Measurements from ENCODE around the gene MBNL2.

The MBNL2 gene

DNA sequence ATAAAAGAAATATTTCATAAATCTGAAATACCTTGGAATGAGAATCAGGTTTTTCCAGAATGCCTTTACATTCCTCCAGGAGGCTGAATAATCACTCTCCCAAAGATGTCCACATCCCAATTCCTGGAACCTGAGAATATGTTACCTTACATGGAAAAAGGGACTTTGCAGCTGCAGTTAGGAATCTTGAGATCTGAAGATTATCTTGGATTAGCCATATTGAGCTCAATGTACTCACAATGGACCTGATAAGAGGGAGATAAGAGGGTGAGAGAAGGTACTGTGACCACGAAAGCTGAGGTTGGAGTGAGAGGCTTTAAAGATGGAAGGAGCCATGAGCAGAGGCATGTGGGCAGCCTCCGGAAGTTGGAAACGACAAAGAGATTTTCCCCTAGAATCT is 36.8 kb upstream of the MBNL2 start:
- Histone ChIP-seq H3K27ac (no peak overlapping the region), H3K36me3 (replicated peaks) (no peaks in the 10 kb centered on the region), H3K4me3 (ENCODE audit: low read depth, low read length) (no peak overlapping the region), H3K27me3 (replicated peaks) (no peaks in the 10 kb centered on the region)
- in situ Hi-C loops (cut with HindIII; ENCODE audit: low pct_ligation_motif_present, low sequenced_read_pairs) = no loop called here
- no peak for TF ChIP-seq CTCF (IDR thresholded peaks at IDR 0.05; ENCODE audit: low read depth, low read length, missing control alignments)
- no peak for DNase-seq

DNA sequence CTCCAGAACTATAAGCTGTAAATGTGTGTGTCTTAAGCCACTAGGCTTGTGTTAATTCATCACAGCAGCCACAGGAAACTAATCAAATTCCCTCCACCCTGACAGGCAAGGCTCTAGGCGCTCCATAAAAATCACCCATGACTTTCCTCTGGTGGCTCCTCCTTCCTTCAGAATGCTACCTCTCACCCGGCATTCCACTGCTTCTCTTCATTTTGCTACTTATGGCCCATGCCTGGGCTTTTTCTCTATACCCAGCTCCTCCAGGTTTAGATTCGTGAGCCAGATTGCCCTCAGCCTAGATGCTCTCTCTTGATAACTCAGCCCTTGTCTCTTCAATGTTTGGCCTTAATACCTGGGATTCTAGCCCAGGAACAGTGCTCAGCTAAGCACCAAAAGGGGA is 36.4 kb upstream of the MBNL2 start:
- Histone ChIP-seq H3K27ac (no peak overlapping the region), H3K4me3 (ENCODE audit: low read depth, low read length) (no peak overlapping the region), H3K27me3 (replicated peaks) (no peaks in the 10 kb centered on the region), H3K36me3 (replicated peaks) (no peaks in the 10 kb centered on the region)
- TF ChIP-seq CTCF (IDR thresholded peaks at IDR 0.05; ENCODE audit: low read depth, low read length, missing control alignments) = no peak
- in situ Hi-C loops (cut with HindIII; ENCODE audit: low pct_ligation_motif_present, low sequenced_read_pairs) = no loop called here
- DNase-seq = no peak

- Histone ChIP-seq H3K4me3 (ENCODE audit: low read depth, low read length) (no peak overlapping the region), H3K36me3 (replicated peaks) (no peaks in the 10 kb centered on the region), H3K27ac (no peak overlapping the region), H3K27me3 (replicated peaks) (no peaks in the 10 kb centered on the region)
- TF ChIP-seq CTCF (IDR thresholded peaks at IDR 0.05; ENCODE audit: low read depth, low read length, missing control alignments) = no peak
- no peak for DNase-seq
- in situ Hi-C loops (cut with HindIII; ENCODE audit: low pct_ligation_motif_present, low sequenced_read_pairs) = no loop called here
Observed at GRCh38 chr13:97188207-97188606, 33.9 kb upstream of the MBNL2 start.

DNA sequence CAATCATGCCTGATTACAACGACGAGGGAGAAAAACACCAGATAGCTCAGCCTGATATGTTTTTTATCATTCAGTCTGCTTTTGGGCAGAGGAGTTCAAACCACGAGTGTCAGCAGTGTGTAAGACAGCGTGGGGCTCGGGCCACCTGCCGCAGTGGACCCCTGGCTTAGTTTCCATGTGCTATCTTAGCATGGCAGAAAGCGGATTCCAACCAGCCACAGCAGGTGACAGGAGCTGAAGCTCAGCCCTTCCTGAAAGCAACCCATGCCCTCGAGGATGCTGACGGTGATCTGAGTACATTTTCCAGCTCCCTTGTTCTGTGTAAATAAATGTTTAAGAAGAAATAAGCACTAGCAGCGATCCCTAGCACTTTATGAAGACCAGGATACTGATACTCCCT is 32.2 kb upstream of the MBNL2 start:
- no peak for DNase-seq
- Histone ChIP-seq H3K4me3 (ENCODE audit: low read depth, low read length) (no peak overlapping the region), H3K36me3 (replicated peaks) (no peaks in the 10 kb centered on the region), H3K27ac (no peak overlapping the region), H3K27me3 (replicated peaks) (no peaks in the 10 kb centered on the region)
- TF ChIP-seq CTCF (IDR thresholded peaks at IDR 0.05; ENCODE audit: low read depth, low read length, missing control alignments) = no peak
- in situ Hi-C loops (cut with HindIII; ENCODE audit: low pct_ligation_motif_present, low sequenced_read_pairs) = no loop called here

- no peak for TF ChIP-seq CTCF (IDR thresholded peaks at IDR 0.05; ENCODE audit: low read depth, low read length, missing control alignments)
- Histone ChIP-seq H3K27ac (no peak overlapping the region), H3K27me3 (replicated peaks) (no peaks in the 10 kb centered on the region), H3K36me3 (replicated peaks) (no peaks in the 10 kb centered on the region), H3K4me3 (ENCODE audit: low read depth, low read length) (no peak overlapping the region)
- in situ Hi-C loops (cut with HindIII; ENCODE audit: low pct_ligation_motif_present, low sequenced_read_pairs) = no loop called here
- DNase-seq = no peak
Observed at GRCh38 chr13:97191142-97191541, 31.0 kb upstream of the MBNL2 start.

- TF ChIP-seq CTCF (IDR thresholded peaks at IDR 0.05; ENCODE audit: low read depth, low read length, missing control alignments) = no peak
- Histone ChIP-seq H3K27ac (no peak overlapping the region), H3K27me3 (replicated peaks) (no peaks in the 10 kb centered on the region), H3K36me3 (replicated peaks) (no peaks in the 10 kb centered on the region), H3K4me3 (ENCODE audit: low read depth, low read length) (no peak overlapping the region)
- no peak for DNase-seq
- in situ Hi-C loops (cut with HindIII; ENCODE audit: low pct_ligation_motif_present, low sequenced_read_pairs) = no loop called here
Observed at GRCh38 chr13:97191615-97192014, 30.5 kb upstream of the MBNL2 start.

All from brain microvascular endothelial cell (primary cell).